HepG2 (cell line): ENCODE data around the gene FXR2. TPM values are rescaled to one million over a fixed set of nuclear protein-coding genes. Genes with fewer than 3 reads are reported as not detected.

Experiments
- ARNT2 ChIP-seq: sonication (generic); formaldehyde crosslinking; IDR thresholded peaks from 2 replicates; pipeline ENCODE4 v1.8.0; 2022; ENCODE audit warnings: mild to moderate bottlenecking, low read depth, missing genetic modification reagents, moderate library complexity
- ATF3 ChIP-seq: sonication (generic); formaldehyde crosslinking; IDR thresholded peaks from 2 replicates; pipeline ENCODE4 v1.4.0; 2020; ENCODE audit warnings: missing genetic modification reagents
- HMGXB3 ChIP-seq: sonication (generic); formaldehyde crosslinking; IDR thresholded peaks from 2 replicates; pipeline ENCODE4 v1.4.0; 2020; ENCODE audit warnings: missing genetic modification reagents, borderline replicate concordance
- IKZF5 ChIP-seq: IDR thresholded peaks from 2 replicates; pipeline ENCODE4 v1.6.1; 2018; ENCODE audit warnings: missing genetic modification reagents, mild to moderate bottlenecking, missing compliant biosample characterization
- KDM4B ChIP-seq: sonication (generic); formaldehyde crosslinking; IDR thresholded peaks from 2 replicates; pipeline ENCODE4 v1.4.0; 2020; ENCODE audit warnings: missing genetic modification reagents
- MIER2 ChIP-seq: IDR thresholded peaks from 2 replicates; pipeline ENCODE4 v1.6.1; 2016; ENCODE audit warnings: missing biosample characterization, missing genetic modification reagents
- MYPOP ChIP-seq: sonication (generic); formaldehyde crosslinking; IDR thresholded peaks from 2 replicates; pipeline ENCODE4 v1.8.1; 2023; ENCODE audit warnings: mild to moderate bottlenecking, moderate library complexity, missing genetic modification reagents
- NCOA5 ChIP-seq: sonication (generic); formaldehyde crosslinking; IDR thresholded peaks from 2 replicates; pipeline ENCODE4 v1.4.0; 2020; ENCODE audit warnings: missing genetic modification reagents
- NONO ChIP-seq, 2 experiments: fragments of 450-650 bp in 1 of 2; sonication (generic) in 1 of 2; formaldehyde crosslinking in 1 of 2; IDR thresholded peaks in 1 of 2; conservative IDR thresholded peaks in 1 of 2; 2 replicates each; pipeline versions ENCODE4 v1.6.1 to v1.8.0; 2017 to 2022; ENCODE audit warnings: mild to moderate bottlenecking in 1 of 2, missing genetic modification reagents in 1 of 2, moderate library complexity in 1 of 2
- RFXANK ChIP-seq: IDR thresholded peaks from 2 replicates; pipeline ENCODE4 v1.6.1; 2016
- SUZ12 ChIP-seq: fragments of 150-350 bp; IDR thresholded peaks from 2 replicates; pipeline ENCODE4 v1.6.1; 2014; ENCODE audit warnings: low read depth, low read length
- ZKSCAN8 ChIP-seq: IDR thresholded peaks from 2 replicates; pipeline ENCODE4 v1.6.1; 2016; ENCODE audit warnings: borderline replicate concordance, missing genetic modification reagents, missing compliant biosample characterization
- ZNF30 ChIP-seq: sonication (generic); formaldehyde crosslinking; IDR thresholded peaks from 2 replicates; pipeline ENCODE4 v1.5.0; 2020; ENCODE audit warnings: mild to moderate bottlenecking, missing genetic modification reagents
- ZNF333 ChIP-seq: sonication (generic); formaldehyde crosslinking; IDR thresholded peaks from 2 replicates; pipeline ENCODE4 v1.4.0; 2020; ENCODE audit warnings: mild to moderate bottlenecking, missing genetic modification reagents, borderline replicate concordance
- ZNF790 ChIP-seq: sonication (generic); formaldehyde crosslinking; IDR thresholded peaks from 2 replicates; pipeline ENCODE4 v1.8.0; 2022; ENCODE audit warnings: missing genetic modification reagents, mild to moderate bottlenecking, borderline replicate concordance
- ZSCAN22 ChIP-seq: sonication (generic); formaldehyde crosslinking; IDR thresholded peaks from 2 replicates; pipeline ENCODE4 v1.4.0; 2020; ENCODE audit warnings: mild to moderate bottlenecking, missing genetic modification reagents
- polyA plus RNA-seq, 8 experiments: library from polyadenylated mRNA; depleted of rRNA in 3 of 8; stranded (reverse) in 7 of 8; unstranded in 1 of 8; fragments of >200 nt; fragmentation: Illumina TruSeq in 4 of 8; extraction: Trizol in 4 of 8; gene quantifications; 2 replicates each; pipeline versions ENCODE4 v1.2.1 to v1.2.3, GENCODE V29; 2011 to 2016; ENCODE audit warnings: low read depth in 4 of 8, missing spikeins in 1 of 8, mixed read lengths in 1 of 8; ENCODE audit not compliant: insufficient read depth in 1 of 8
- total RNA-seq, 5 experiments: library from RNA; depleted of rRNA; stranded (reverse); fragments of >200 nt; fragmentation: Illumina TruSeq; extraction: Trizol; gene quantifications; 2 replicates each; pipeline ENCODE4 v1.2.3, GENCODE V29; 2016; ENCODE audit warnings: low read depth in 1 of 5
- TF ChIP-seq, protein P1 (sequence below): sonication (generic); formaldehyde crosslinking; IDR thresholded peaks from 2 replicates; pipeline ENCODE4 v1.4.0; 2020; ENCODE audit warnings: missing genetic modification reagents

FXR2 gene
- total and polyA plus RNA-seq, 2 of the 13 experiments (the other 11 are each of a cell fraction or from before 2014, with no cell fraction given): 20.9 to 24.4 TPM

- TF ChIP-seq MYPOP (CRISPR knock-in tag) (peak; percentile 75), NCOA5 (CRISPR knock-in tag) (peak; percentile 97; the same call in 1 of the 2 replicates), SUZ12 (no peak), MIER2 (CRISPR knock-in tag) (peak; percentile 81), ZNF30 (CRISPR knock-in tag) (no peak), HMGXB3 (0 out of 2 replicates have a peak, but pooled peaks have one; percentile 49), ZNF333 (CRISPR knock-in tag) (no peak), IKZF5 (CRISPR knock-in tag) (0 out of 2 replicates have a peak, but pooled peaks have one; percentile 31), ZSCAN22 (CRISPR knock-in tag) (no peak), RFXANK (0 out of 2 replicates have a peak, but pooled peaks have one; percentile 66), NONO (IDR thresholded peaks at IDR 0.05) (no peak), NONO (CRISPR knock-in tag; conservative IDR thresholded peaks at IDR 0.05) (peak; percentile 95), ARNT2 (CRISPR knock-in tag) (no peak), KDM4B (CRISPR knock-in tag) (peak; percentile 53; the same call in 1 of the 2 replicates), ZKSCAN8 (CRISPR knock-in tag) (no peak; the same call in 1 of the 2 replicates), ZNF790 (CRISPR knock-in tag) (peak; percentile 81; the same call in 1 of the 2 replicates), ATF3 (CRISPR knock-in tag) (0 out of 2 replicates have a peak, but pooled peaks have one; percentile 16)
- TF ChIP-seq, protein P1, sequence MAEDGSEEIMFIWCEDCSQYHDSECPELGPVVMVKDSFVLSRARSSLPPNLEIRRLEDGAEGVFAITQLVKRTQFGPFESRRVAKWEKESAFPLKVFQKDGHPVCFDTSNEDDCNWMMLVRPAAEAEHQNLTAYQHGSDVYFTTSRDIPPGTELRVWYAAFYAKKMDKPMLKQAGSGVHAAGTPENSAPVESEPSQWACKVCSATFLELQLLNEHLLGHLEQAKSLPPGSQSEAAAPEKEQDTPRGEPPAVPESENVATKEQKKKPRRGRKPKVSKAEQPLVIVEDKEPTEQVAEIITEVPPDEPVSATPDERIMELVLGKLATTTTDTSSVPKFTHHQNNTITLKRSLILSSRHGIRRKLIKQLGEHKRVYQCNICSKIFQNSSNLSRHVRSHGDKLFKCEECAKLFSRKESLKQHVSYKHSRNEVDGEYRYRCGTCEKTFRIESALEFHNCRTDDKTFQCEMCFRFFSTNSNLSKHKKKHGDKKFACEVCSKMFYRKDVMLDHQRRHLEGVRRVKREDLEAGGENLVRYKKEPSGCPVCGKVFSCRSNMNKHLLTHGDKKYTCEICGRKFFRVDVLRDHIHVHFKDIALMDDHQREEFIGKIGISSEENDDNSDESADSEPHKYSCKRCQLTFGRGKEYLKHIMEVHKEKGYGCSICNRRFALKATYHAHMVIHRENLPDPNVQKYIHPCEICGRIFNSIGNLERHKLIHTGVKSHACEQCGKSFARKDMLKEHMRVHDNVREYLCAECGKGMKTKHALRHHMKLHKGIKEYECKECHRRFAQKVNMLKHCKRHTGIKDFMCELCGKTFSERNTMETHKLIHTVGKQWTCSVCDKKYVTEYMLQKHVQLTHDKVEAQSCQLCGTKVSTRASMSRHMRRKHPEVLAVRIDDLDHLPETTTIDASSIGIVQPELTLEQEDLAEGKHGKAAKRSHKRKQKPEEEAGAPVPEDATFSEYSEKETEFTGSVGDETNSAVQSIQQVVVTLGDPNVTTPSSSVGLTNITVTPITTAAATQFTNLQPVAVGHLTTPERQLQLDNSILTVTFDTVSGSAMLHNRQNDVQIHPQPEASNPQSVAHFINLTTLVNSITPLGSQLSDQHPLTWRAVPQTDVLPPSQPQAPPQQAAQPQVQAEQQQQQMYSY (CRISPR knock-in tag): peak; percentile 20; the same call in 1 of the 2 replicates
Measured at GRCh38 chr17:7579001-7579833, 35.5 kb downstream of the FXR2 start, which contains the start of gene CD68 (continued).
